Measurements from ENCODE around the gene RUFY3.

The RUFY3 gene

GRCh38 chr4:70844180-70844579 lies 122.4 kb downstream of the RUFY3 start:
- Mint-ChIP-seq H3K27ac (no peak overlapping the region), H3K4me1 (ENCODE audit: low read depth) (peaks cover 14% of the 10 kb centered on the region), H3K36me3 (peaks cover 2% of the 10 kb centered on the region), H3K9me3 (ENCODE audit: low read depth) (no peaks in the 10 kb centered on the region), H3K4me3 (no peak overlapping the region), H3K27me3 (no peaks in the 10 kb centered on the region)

- Mint-ChIP-seq H3K36me3 (peaks cover 5% of the 10 kb centered on the region), H3K4me1 (ENCODE audit: low read depth) (no peaks in the 10 kb centered on the region), H3K27ac (no peak overlapping the region), H3K4me3 (no peak overlapping the region), H3K27me3 (no peaks in the 10 kb centered on the region), H3K9me3 (ENCODE audit: low read depth) (no peaks in the 10 kb centered on the region)
Measured at GRCh38 chr4:70849291-70849690, 127.5 kb downstream of the RUFY3 start.

- Mint-ChIP-seq H3K27ac (no peak overlapping the region), H3K9me3 (ENCODE audit: low read depth) (no peaks in the 10 kb centered on the region), H3K36me3 (no peaks in the 10 kb centered on the region), H3K4me3 (no peak overlapping the region), H3K4me1 (ENCODE audit: low read depth) (no peaks in the 10 kb centered on the region), H3K27me3 (no peaks in the 10 kb centered on the region)
Measured at GRCh38 chr4:70855464-70855863, 133.7 kb downstream of the RUFY3 start.
